Neural cell (in vitro differentiated cells): ENCODE data around the gene DGKZ. TPM values are rescaled to one million over a fixed set of nuclear protein-coding genes. Genes with fewer than 3 reads are reported as not detected.

Experiments
- H2AFZ ChIP-seq: fragments of 200-600, 300-800 bp; sonication (generic), shearing (Covaris generic); 2 replicates; pipeline ENCODE4 v1.6.0; 2014; ENCODE audit warnings: low read depth, mild to moderate bottlenecking, antibody characterized with exemption, low read length, moderate library complexity
- H3F3A ChIP-seq: fragments of 200-600 bp; shearing (Covaris generic); 2 replicates; pipeline ENCODE4 v1.6.1; 2016; ENCODE audit warnings: mild to moderate bottlenecking, moderate library complexity, mixed read lengths, antibody characterized with exemption, low read length; ENCODE audit not compliant: insufficient read depth, poor library complexity, severe bottlenecking
- H3K27ac ChIP-seq: fragments of 200-600, 300-800 bp; sonication (generic), shearing (Covaris generic); 2 replicates; pipeline ENCODE4 v1.5.1; 2014; ENCODE audit warnings: mild to moderate bottlenecking, low read length, moderate library complexity
- H3K27me3 ChIP-seq: fragments of 300-800, 200-600 bp; sonication (generic), shearing (Covaris generic); 2 replicates; pipeline ENCODE4 v1.6.0; 2014; ENCODE audit warnings: mild to moderate bottlenecking, low read depth, low read length, moderate library complexity; ENCODE audit not compliant: insufficient read depth
- H3K36me3 ChIP-seq: fragments of 300-800, 200-600 bp; sonication (generic), shearing (Covaris generic); 2 replicates; pipeline ENCODE4 v1.5.1; 2014; ENCODE audit warnings: mild to moderate bottlenecking, antibody characterized with exemption, low read length, moderate library complexity; ENCODE audit not compliant: insufficient read depth
- H3K4me2 ChIP-seq: fragments of 300-800, 200-600 bp; sonication (generic), shearing (Covaris generic); 2 replicates; pipeline ENCODE4 v1.6.0; 2014; ENCODE audit warnings: mild to moderate bottlenecking, low read length
- H3K4me3 ChIP-seq: fragments of 300-800, 200-600 bp; sonication (generic), shearing (Covaris generic); 2 replicates; pipeline ENCODE4 v1.5.1; 2014; ENCODE audit warnings: mild to moderate bottlenecking, low read length, moderate library complexity
- H3K79me2 ChIP-seq: fragments of 200-600 bp; shearing (Covaris generic); replicated peaks from 2 replicates; pipeline ENCODE4 v1.6.0; 2014; ENCODE audit warnings: mild to moderate bottlenecking, low read length, moderate library complexity; ENCODE audit not compliant: insufficient read depth
- H3K9ac ChIP-seq: fragments of 300-800, 200-600 bp; sonication (generic), shearing (Covaris generic); 2 replicates; pipeline ENCODE4 v1.6.1; 2016; ENCODE audit warnings: mild to moderate bottlenecking, low read length, mixed read lengths
- H3K9me2 ChIP-seq: fragments of 200-600 bp; shearing (Covaris generic); 2 replicates; pipeline ENCODE4 v1.6.1; 2016; ENCODE audit warnings: mild to moderate bottlenecking, low read length, mixed read lengths; ENCODE audit not compliant: insufficient read depth
- H3K9me3 ChIP-seq: fragments of 200-600, 300-800 bp; sonication (generic), shearing (Covaris generic); 2 replicates; pipeline ENCODE4 v1.6.1; 2016; ENCODE audit warnings: mild to moderate bottlenecking, mixed run types, low read length, moderate library complexity, mixed read lengths
- H4K20me1 ChIP-seq: fragments of 200-600 bp; shearing (Covaris generic); 2 replicates; pipeline ENCODE4 v1.6.1; 2016; ENCODE audit warnings: mild to moderate bottlenecking, mixed run types; ENCODE audit not compliant: insufficient read depth
- CTCF ChIP-seq: fragments of 450-650 bp; IDR thresholded peaks from 2 replicates; pipeline ENCODE4 v1.5.1; 2014; ENCODE audit warnings: antibody characterized with exemption, mild to moderate bottlenecking, moderate library complexity; ENCODE audit not compliant: poor library complexity, severe bottlenecking
- EP300 ChIP-seq: fragments of 450-650 bp; conservative IDR thresholded peaks from 2 replicates; pipeline ENCODE4 v1.6.1; 2014; ENCODE audit warnings: antibody characterized with exemption, mild to moderate bottlenecking, moderate library complexity; ENCODE audit not compliant: poor library complexity, severe bottlenecking
- EZH2 ChIP-seq: fragments of 200-600, 300-800 bp; shearing (Covaris generic), sonication (generic); IDR thresholded peaks from 2 replicates; pipeline ENCODE4 v1.6.1; 2014; ENCODE audit warnings: antibody characterized with exemption, low read length, borderline replicate concordance, mild to moderate bottlenecking; ENCODE audit not compliant: insufficient read depth, poor library complexity, severe bottlenecking
- MXI1 ChIP-seq: fragments of 450-650 bp; conservative IDR thresholded peaks from 2 replicates; pipeline ENCODE4 v1.6.1; 2014; ENCODE audit warnings: antibody characterized with exemption, mild to moderate bottlenecking; ENCODE audit not compliant: poor library complexity, severe bottlenecking
- POLR2AphosphoS5 ChIP-seq: IDR thresholded peaks from 2 replicates; pipeline ENCODE4 v1.6.1; 2012
- RAD21 ChIP-seq: fragments of 450-650 bp; conservative IDR thresholded peaks from 2 replicates; pipeline ENCODE4 v1.6.1; 2014; ENCODE audit warnings: antibody characterized with exemption, mild to moderate bottlenecking, moderate library complexity
- SMC3 ChIP-seq: fragments of 450-650 bp; conservative IDR thresholded peaks from 2 replicates; pipeline ENCODE4 v1.6.1; 2014; ENCODE audit warnings: antibody characterized with exemption, mild to moderate bottlenecking, moderate library complexity; ENCODE audit not compliant: poor library complexity
- TAF1 ChIP-seq: IDR thresholded peaks from 2 replicates; pipeline ENCODE4 v1.6.1; 2012; ENCODE audit warnings: low read depth
- polyA minus RNA-seq: library from RNA; depleted of rRNA, polyadenylated mRNA; stranded (reverse); fragments of >200 nt; gene quantifications from 2 replicates; pipeline ENCODE4 v1.2.3, GENCODE V29; 2014
- polyA plus RNA-seq: library from polyadenylated mRNA; depleted of rRNA; stranded (reverse); fragments of >200 nt; gene quantifications from 2 replicates; pipeline ENCODE4 v1.2.3, GENCODE V29; 2014
- TF ChIP-seq, protein P1 (sequence below): IDR thresholded peaks from 2 replicates; pipeline ENCODE4 v1.6.1; 2012; ENCODE audit warnings: borderline replicate concordance

Gene DGKZ
- polyA plus RNA-seq: 55.7 and 91.0 TPM in 2 replicates
- 62.5 and 66.7 TPM in 2 replicates for polyA minus RNA-seq

DNA sequence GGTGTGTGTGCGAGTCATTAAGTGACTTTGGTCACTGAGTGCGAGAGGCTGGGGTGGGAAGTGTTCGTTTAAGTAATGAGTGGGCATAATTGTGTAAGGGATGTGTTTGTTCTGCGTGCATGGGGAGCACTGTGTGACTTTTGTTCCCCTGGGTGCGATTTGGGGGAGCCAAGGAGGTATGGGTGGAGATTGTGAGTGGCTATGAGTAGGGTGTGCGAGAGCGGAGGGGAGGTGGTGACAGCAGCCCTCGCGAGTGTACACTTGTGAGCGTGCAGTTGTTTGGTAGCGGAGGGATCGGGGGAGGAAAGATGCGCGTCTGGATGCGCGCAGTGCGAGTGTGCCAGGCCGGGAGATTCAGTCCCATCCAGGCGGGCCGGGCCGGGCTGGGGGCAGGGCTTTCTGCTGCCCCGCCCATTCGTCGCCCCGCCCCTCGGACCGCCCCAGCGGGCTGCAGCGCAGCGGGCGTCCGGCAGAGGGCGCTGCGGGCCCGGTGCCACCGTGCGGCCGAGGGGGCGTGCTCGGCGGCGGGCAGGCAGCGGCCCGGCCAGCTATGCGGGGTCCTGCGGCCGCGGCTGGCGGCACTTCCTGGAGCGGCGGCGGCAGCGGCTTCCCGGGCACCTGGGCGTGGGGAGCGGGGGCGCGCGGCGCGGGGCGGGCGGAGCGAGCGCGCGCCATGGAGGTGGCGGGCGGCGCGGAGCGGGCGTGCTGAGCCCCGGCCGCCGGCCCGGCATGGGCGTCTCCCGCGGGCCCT is at the start of gene DGKZ:
Gene DGKZ, plus strand, starts transcription at position 578 of the 751 bp plus-strand sequence. CDS start 197 bp downstream, outside the sequence.
- Histone ChIP-seq H3K27me3 (no peaks in the 10 kb centered on the region), H3K9me3 (no peaks in the 10 kb centered on the region), H2AFZ (peak within 1 kb of the TSS; percentile 38), H3K36me3 (no peaks in the 10 kb centered on the region), H3K4me3 (peak within 1 kb of the TSS; percentile 91), H3K4me2 (peak within 1 kb of the TSS; percentile 94), H3K27ac (no peak within 1 kb of the TSS), H3K9me2 (no peaks in the 10 kb centered on the region), H3K9ac (peak within 1 kb of the TSS; percentile 68), H4K20me1 (no peaks in the 10 kb centered on the region), H3K79me2 (peaks cover 19% of the 10 kb centered on the region), H3F3A (no peaks in the 10 kb centered on the region)
- peak; percentile 94 for TF ChIP-seq CTCF
- no peak for TF ChIP-seq EZH2
- TF ChIP-seq POLR2AphosphoS5: peak; percentile 8
- TF ChIP-seq, protein P1, sequence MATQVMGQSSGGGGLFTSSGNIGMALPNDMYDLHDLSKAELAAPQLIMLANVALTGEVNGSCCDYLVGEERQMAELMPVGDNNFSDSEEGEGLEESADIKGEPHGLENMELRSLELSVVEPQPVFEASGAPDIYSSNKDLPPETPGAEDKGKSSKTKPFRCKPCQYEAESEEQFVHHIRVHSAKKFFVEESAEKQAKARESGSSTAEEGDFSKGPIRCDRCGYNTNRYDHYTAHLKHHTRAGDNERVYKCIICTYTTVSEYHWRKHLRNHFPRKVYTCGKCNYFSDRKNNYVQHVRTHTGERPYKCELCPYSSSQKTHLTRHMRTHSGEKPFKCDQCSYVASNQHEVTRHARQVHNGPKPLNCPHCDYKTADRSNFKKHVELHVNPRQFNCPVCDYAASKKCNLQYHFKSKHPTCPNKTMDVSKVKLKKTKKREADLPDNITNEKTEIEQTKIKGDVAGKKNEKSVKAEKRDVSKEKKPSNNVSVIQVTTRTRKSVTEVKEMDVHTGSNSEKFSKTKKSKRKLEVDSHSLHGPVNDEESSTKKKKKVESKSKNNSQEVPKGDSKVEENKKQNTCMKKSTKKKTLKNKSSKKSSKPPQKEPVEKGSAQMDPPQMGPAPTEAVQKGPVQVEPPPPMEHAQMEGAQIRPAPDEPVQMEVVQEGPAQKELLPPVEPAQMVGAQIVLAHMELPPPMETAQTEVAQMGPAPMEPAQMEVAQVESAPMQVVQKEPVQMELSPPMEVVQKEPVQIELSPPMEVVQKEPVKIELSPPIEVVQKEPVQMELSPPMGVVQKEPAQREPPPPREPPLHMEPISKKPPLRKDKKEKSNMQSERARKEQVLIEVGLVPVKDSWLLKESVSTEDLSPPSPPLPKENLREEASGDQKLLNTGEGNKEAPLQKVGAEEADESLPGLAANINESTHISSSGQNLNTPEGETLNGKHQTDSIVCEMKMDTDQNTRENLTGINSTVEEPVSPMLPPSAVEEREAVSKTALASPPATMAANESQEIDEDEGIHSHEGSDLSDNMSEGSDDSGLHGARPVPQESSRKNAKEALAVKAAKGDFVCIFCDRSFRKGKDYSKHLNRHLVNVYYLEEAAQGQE: no peak
- TF ChIP-seq EP300: peak; percentile 45
- peak; percentile 73 for TF ChIP-seq RAD21
- peak; percentile 66 for TF ChIP-seq MXI1
- TF ChIP-seq SMC3: peak; percentile 81

GRCh38 chr11:46298699-46299433 is 48.4 kb upstream of the DGKZ start:
- Histone ChIP-seq H3K4me3 (no peak overlapping the region), H3K4me2 (no peak overlapping the region), H3K27me3 (no peaks in the 10 kb centered on the region), H3K9ac (no peak overlapping the region), H3K9me3 (no peaks in the 10 kb centered on the region), H3K9me2 (no peaks in the 10 kb centered on the region), H3K79me2 (no peaks in the 10 kb centered on the region), H2AFZ (no peak overlapping the region), H3K27ac (no peak overlapping the region), H4K20me1 (no peaks in the 10 kb centered on the region), H3K36me3 (no peaks in the 10 kb centered on the region), H3F3A (no peaks in the 10 kb centered on the region)
- TF ChIP-seq MXI1: no peak
- TF ChIP-seq EP300: no peak
- TF ChIP-seq TAF1: no peak
- TF ChIP-seq SMC3: no peak
- no peak for TF ChIP-seq EZH2
- no peak for TF ChIP-seq CTCF
